HG03558 (cell line): Measurements from ENCODE around the gene RNF220.

Source experiments
- ATAC-seq: cut with Tn5 transposase; IDR thresholded peaks from one replicate; pipeline ENCODE4 v1.9.1; 2021; ENCODE audit warnings: moderate number of reproducible peaks; ENCODE audit not compliant: unreplicated experiment; ENCODE audit errors: extremely low read depth

The RNF220 gene

DNA sequence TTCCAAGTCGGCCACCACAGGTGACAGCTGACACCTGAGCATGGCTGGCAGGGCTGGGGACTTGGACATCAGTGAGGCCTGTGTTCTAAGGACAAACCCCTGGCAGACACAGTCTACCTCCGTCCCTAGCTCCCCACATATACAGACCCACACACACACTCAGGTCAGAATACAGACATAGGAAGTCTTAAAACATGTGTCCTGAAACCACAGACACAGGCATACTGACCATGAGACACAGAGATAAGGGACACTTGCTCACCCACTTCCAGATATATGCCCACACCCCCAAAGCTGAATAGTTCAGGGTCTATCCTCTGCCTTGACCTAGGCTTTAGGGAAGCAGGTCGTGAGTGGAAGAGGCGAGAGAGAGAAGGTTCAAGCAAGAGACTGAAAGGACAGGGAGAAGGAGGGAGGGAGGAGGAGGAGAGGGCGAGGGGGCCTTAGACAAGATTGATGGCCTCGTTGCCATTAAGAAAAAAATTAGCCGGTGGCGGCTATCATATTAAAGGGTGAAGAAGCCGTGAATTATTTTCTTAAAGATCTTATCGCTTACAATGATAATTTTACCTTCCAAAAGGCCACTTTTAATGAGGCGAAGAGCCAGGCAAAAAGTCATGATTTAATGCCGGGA, 219.3 kb downstream of the RNF220 start:
- ATAC-seq: no peak

- ATAC-seq: no peak
Measured at GRCh38 chr1:44625348-44625747, 220.3 kb downstream of the RNF220 start.

- ATAC-seq: no peak
Measured at GRCh38 chr1:44628962-44629756, 224.1 kb downstream of the RNF220 start.

- no peak for ATAC-seq
Measured at GRCh38 chr1:44630116-44630515, 225.1 kb downstream of the RNF220 start.

DNA sequence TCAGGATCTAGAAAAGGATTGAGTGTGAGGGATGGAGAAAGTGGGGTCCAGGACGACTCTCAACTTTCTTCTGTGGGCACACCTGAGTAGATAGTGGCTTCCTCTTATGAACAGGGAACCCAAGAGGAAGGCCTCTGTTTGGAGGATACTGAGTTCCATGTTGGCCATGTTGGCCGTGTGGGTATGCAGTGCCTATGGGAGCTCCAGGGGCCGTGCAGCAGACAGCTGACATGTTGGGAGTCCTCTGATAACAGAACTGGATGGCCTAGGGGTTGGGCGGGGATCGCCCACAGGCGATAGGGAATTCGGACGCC, 226.2 kb downstream of the RNF220 start:
- no peak for ATAC-seq

DNA sequence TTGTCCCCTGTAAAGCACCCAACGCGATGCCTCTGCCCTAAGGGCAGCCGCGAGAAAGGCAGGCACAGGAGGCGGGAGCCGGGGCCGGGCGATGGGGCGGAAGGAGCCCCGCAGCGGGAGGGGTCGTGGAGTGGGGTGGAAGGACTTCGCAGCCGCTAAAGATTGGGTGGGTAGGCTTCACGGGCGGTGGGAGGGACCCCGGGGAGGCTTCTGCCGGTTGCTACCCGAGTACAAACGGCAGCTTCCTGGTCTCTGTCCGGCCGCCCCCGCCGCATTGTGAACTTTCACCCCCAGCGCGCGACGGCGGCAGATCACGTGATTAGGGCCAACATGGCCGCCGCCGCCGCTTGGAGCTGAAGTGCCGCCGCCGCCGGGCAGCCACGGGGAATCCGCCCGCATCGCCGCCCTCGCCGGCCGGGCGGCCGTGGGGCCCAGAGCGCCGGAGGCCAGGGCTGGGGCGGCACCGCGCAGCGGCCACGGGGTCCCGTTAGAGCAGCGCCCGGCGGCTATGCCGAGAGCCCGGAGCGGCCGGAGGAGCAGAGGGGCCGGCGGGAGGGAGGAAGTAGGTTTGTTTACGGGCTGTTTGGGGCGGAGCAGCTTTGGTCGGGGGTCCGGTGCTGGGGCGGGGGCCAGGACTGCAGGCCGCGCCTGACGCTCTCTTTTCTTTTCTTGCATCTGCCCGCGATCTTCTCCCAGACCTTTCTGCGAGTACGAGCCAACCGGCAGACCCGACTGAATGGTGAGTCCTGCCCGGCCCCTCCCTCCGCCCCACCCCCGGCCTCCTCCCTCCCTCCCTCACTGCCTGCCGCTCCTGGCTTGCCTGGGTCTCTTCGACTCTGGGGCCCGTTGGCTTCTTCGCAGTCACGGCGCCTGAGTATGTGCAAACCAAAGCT, 226.8 kb downstream of the RNF220 start:
- no peak for ATAC-seq

- ATAC-seq: no peak
Measured at GRCh38 chr1:44632598-44632997, 227.5 kb downstream of the RNF220 start.

GRCh38 chr1:44634606-44635189, 229.6 kb downstream of the RNF220 start:
- ATAC-seq: no peak

DNA sequence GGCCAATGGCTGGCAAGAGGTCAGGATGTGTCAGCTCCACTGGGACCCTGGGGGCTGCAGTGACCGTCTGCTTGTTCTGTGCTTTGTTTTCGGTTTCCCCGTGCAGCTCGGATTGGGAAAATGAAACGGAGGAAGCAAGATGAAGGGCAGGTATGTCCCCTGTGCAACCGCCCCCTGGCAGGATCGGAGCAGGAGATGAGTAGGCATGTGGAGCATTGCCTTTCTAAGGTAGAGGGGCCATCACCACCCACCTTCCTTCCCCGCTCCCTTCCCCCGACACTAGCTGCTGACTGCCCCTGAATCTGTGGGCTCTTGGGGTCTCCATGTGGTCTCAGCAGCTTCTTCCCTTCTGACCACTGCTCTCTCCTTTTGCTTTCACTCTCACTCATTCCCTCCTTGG, 230.4 kb downstream of the RNF220 start:
- no peak for ATAC-seq

GRCh38 chr1:44636083-44636687, 231.1 kb downstream of the RNF220 start:
- ATAC-seq: no peak

GRCh38 chr1:44636688-44637598, 231.9 kb downstream of the RNF220 start:
- ATAC-seq: no peak

- no peak for ATAC-seq
Measured at GRCh38 chr1:44637702-44638411, 232.8 kb downstream of the RNF220 start.

GRCh38 chr1:44640200-44640853, 235.3 kb downstream of the RNF220 start:
- no peak for ATAC-seq

GRCh38 chr1:44641126-44642102, 236.4 kb downstream of the RNF220 start:
- ATAC-seq: no peak

DNA sequence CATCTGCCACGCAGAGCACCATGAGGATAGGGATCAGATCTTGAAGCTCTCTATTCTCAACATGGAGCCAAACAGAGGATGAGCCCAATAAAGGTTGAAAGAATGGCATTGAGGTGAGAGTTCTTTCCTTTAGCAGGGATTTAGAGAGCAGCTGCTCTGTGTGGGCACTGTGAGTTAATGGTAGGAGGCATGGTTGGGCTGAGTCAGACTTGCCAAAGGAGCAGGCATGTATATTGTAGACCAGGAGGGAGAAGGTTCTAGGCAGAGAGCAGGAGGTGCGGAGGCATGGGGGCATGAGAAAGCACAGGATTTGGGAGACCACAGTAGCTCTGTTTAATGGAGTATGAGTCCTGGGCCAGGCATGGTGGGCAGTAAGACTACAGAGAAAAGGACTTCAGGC, 237.2 kb downstream of the RNF220 start:
- ATAC-seq: no peak

DNA sequence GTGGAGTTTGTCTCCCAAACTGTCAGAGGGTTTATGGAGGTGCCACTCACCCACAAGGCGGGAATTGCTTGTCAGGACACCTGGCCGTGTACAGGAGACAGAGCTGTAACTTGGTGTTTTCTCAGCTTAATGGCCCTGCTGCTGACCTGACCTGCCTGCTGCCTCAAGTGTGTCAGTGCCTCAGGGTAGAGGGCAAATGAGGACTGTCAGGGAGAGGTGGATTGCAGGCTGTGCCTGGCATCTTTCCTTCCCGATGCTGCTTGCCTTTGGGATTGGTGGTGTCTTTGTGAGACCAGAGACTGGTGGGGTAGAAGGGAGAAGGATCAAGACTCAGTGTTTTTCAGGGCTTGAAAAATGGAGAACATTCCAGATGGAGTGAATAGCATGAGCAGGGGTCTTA, 237.9 kb downstream of the RNF220 start:
- no peak for ATAC-seq

GRCh38 chr1:44643721-44644334, 238.8 kb downstream of the RNF220 start:
- ATAC-seq: no peak
